ENCODE measurements around the gene ZNF362.

Gene ZNF362

DNA sequence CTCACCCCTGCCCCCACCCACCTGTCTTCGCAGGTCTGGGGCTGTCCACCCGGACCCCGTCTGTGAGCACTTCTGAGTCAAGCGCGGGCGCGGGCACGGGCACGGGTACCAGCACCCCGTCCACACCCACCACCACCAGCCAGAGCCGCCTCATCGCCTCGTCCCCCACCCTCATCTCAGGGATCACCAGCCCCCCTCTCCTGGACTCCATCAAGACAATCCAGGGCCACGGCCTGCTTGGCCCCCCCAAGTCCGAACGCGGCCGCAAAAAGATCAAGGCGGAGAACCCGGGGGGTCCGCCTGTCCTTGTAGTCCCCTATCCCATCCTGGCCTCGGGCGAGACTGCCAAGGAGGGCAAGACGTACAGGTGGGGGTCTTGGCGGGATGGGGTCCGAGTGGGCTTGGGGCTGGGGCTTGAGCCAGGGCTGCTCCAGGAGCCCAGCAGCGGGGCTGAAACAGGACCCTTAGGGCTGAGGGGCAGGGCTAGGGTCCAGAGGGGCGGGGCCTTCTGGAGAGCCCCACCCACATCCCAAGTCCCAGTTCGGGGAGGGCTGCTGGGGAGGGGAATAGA is 23.9 kb downstream of the ZNF362 start:
- in situ Hi-C loops (cut with MboI; ENCODE audit: low sequenced_read_pairs, unreplicated experiment), result no loop called here
- no peak for DNase-seq (ENCODE audit: low spot score)
- TF ChIP-seq, protein P1, sequence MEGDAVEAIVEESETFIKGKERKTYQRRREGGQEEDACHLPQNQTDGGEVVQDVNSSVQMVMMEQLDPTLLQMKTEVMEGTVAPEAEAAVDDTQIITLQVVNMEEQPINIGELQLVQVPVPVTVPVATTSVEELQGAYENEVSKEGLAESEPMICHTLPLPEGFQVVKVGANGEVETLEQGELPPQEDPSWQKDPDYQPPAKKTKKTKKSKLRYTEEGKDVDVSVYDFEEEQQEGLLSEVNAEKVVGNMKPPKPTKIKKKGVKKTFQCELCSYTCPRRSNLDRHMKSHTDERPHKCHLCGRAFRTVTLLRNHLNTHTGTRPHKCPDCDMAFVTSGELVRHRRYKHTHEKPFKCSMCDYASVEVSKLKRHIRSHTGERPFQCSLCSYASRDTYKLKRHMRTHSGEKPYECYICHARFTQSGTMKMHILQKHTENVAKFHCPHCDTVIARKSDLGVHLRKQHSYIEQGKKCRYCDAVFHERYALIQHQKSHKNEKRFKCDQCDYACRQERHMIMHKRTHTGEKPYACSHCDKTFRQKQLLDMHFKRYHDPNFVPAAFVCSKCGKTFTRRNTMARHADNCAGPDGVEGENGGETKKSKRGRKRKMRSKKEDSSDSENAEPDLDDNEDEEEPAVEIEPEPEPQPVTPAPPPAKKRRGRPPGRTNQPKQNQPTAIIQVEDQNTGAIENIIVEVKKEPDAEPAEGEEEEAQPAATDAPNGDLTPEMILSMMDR (IDR thresholded peaks at IDR 0.05; ENCODE audit: borderline replicate concordance, control extremely low read depth, extremely low read depth, insufficient read depth, missing control alignments), result no peak

DNA sequence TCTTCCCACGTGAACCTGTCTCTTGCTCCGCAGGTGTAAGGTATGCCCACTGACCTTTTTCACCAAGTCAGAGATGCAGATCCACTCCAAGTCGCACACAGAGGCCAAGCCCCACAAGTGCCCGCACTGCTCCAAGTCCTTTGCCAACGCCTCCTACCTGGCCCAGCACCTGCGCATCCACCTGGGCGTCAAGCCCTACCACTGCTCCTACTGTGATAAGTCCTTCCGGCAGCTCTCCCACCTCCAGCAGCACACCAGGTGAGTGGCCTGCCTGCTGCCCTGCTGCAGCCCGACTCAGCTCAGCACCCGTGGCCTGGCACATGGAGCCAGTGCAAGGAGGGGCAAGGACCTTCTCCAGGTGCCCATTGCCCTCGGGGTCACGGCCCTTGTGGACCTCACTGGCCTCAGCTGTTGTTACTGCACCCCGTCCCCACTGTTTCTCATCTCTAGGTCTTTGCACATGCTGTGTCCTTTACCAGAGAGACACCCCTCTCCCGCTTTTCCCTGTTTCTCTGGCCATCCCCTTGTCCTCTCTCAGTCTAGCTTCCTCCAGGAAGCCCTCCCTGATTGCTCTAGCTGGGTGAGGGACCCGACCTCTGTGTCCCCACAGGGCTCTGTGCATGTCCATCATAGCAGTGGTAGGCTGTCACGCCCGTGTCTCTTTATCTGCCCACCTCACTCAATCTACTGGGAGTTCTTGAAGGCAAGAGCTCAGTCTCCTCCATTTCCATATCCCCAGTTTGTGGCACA is 25.4 kb downstream of the ZNF362 start:
- DNase-seq (ENCODE audit: low spot score), result no peak
- in situ Hi-C loops (cut with MboI; ENCODE audit: low sequenced_read_pairs, unreplicated experiment), result no loop called here
- TF ChIP-seq, protein P1 (IDR thresholded peaks at IDR 0.05; ENCODE audit: borderline replicate concordance, control extremely low read depth, extremely low read depth, insufficient read depth, missing control alignments), result no peak

DNA sequence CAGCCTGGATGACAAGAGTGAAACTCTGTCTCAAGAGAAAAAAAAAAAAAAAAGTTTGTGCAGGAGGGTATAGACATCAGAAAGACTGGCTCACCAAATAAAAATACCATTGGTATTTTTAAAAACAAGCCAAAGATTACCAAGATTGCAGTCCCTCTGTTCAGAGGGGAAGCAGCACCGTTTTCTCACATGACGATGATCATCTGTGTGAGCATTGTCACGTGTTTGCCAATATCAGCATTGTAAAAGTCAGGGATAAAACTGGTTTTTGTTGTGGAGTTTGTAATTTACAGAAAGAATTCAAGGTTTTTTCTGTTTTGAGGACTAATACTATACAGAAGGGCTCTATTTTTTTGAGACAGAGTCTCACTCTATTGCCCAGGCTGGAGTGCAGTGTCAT is 26.5 kb downstream of the ZNF362 start:
- no peak for DNase-seq (ENCODE audit: low spot score)
- TF ChIP-seq, protein P1 (IDR thresholded peaks at IDR 0.05; ENCODE audit: borderline replicate concordance, control extremely low read depth, extremely low read depth, insufficient read depth, missing control alignments), result no peak
- in situ Hi-C loops (cut with MboI; ENCODE audit: low sequenced_read_pairs, unreplicated experiment), result no loop called here

DNA sequence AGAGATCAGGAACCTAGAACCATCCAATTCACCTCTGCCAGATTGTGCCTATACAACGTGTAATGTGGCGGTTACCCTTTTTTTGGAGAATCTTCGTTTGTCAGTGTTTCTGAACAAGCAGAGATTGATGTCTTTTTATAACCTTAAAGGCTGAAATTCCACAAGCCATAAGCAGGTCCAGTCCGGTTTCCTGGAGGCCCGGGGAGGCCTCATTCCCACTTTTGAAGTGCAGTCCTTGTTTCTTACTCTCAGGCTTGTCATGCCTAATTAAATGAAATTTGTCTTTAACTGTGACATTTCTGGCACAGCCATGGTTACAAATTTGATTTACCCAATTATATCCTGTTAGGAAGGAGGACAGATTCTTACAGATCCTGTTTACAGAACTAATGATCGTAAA is 27.8 kb downstream of the ZNF362 start:
- TF ChIP-seq, protein P1 (IDR thresholded peaks at IDR 0.05; ENCODE audit: borderline replicate concordance, control extremely low read depth, extremely low read depth, insufficient read depth, missing control alignments), result no peak
- in situ Hi-C loops (cut with MboI; ENCODE audit: low sequenced_read_pairs, unreplicated experiment), result no loop called here
- DNase-seq (ENCODE audit: low spot score), result no peak

DNA sequence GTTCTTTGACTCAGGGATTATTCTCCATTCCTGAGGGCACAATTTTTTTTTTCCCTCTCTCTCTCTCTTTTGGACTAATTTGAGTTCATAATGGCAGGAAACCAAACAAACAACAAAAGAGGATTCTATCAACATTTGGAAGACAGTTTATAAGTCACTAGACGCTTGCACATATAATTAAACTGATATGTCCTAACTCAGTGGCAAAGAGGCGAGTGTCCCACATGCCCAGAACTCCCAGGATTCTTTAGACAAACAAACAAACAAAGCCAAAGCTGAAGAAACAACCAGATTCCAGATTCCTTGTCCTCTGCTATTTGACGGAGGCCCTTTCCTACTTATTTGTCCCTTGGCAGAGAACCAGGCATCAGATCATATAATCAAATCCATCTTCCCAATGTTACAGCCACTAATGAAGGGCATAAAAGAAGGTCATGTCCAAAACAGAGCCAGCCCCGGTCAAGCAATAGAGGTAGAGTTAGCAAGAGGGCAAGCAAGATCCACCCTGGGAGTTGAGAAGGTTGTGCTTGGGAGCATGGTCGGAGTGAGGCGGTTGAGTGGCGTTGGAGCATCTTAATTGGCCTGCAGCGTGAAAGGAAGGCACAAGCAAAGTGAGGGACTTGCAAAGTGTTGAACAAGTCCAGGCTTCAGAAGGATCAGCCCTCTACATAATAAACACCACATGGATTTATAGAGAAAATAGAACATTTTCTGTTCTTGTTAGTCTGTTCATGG is 30.3 kb downstream of the ZNF362 start:
- TF ChIP-seq, protein P1 (IDR thresholded peaks at IDR 0.05; ENCODE audit: borderline replicate concordance, control extremely low read depth, extremely low read depth, insufficient read depth, missing control alignments), result no peak
- in situ Hi-C loops (cut with MboI; ENCODE audit: low sequenced_read_pairs, unreplicated experiment), result no loop called here
- DNase-seq (ENCODE audit: low spot score), result no peak

DNA sequence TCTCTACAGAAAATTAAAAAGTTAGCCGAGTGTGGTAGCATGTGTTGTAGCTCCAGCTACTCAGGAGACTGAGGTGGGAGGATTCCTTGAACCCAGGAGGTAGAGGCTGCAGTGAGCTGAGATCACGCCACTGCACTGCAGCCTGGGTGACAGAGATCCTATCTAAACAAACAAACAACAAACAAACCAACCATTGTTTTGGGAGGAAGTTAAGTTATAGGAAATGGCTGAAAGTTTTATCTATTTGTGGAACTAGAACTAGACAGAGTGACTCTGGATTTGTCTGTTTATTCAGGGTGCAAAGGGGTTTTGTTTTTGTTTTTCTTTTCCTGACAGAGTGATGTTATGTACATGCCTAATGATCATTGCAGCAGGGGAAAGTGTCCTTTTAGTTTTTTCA is 31.0 kb downstream of the ZNF362 start:
- DNase-seq (ENCODE audit: low spot score), result no peak
- in situ Hi-C loops (cut with MboI; ENCODE audit: low sequenced_read_pairs, unreplicated experiment), result no loop called here
- TF ChIP-seq, protein P1 (IDR thresholded peaks at IDR 0.05; ENCODE audit: borderline replicate concordance, control extremely low read depth, extremely low read depth, insufficient read depth, missing control alignments), result no peak

Measured in GM13976 (cell line).